ENCODE measurements around the gene UBXN2A. TPM values are rescaled to one million over a fixed set of nuclear protein-coding genes. Genes with fewer than 3 reads are reported as not detected.

The UBXN2A gene
- total RNA-seq, 1 donor from 2014 or later: 19.0 TPM

- Mint-ChIP-seq H3K27me3 (ENCODE audit: low read depth) (no peaks in the 10 kb centered on the region), H3K36me3 (ENCODE audit: low read depth) (peaks cover 6% of the 10 kb centered on the region), H3K9me3 (ENCODE audit: low read depth) (no peaks in the 10 kb centered on the region), H3K4me1 (ENCODE audit: low read depth) (peaks cover 11% of the 10 kb centered on the region), H3K4me3 (ENCODE audit: unreplicated experiment) (no peak overlapping the region), H3K27ac (ENCODE audit: unreplicated experiment) (no peak overlapping the region)
- no peak for TF ChIP-seq CTCF (IDR thresholded peaks at IDR 0.05)
- no peak for DNase-seq (ENCODE audit: low spot score)
These were observed 79.5 kb downstream of the UBXN2A start for GRCh38 chr2:24019729-24020128.

GRCh38 chr2:24020244-24020643 is 80.0 kb downstream of the UBXN2A start:
- peaks cover 11% of the 10 kb centered on the region for H3K4me1 Mint-ChIP-seq (ENCODE audit: low read depth)
- H3K27me3 Mint-ChIP-seq (ENCODE audit: low read depth): no peaks in the 10 kb centered on the region
- no peak overlapping the region for H3K27ac Mint-ChIP-seq (ENCODE audit: unreplicated experiment)
- TF ChIP-seq CTCF (IDR thresholded peaks at IDR 0.05): no peak
- no peak overlapping the region for H3K4me3 Mint-ChIP-seq (ENCODE audit: unreplicated experiment)
- no peaks in the 10 kb centered on the region for H3K9me3 Mint-ChIP-seq (ENCODE audit: low read depth)
- H3K36me3 Mint-ChIP-seq (ENCODE audit: low read depth): peaks cover 6% of the 10 kb centered on the region
- DNase-seq (ENCODE audit: low spot score): no peak

- H3K36me3 Mint-ChIP-seq (ENCODE audit: low read depth): peaks cover 6% of the 10 kb centered on the region
- H3K4me3 Mint-ChIP-seq (ENCODE audit: unreplicated experiment): no peak overlapping the region
- no peak overlapping the region for H3K27ac Mint-ChIP-seq (ENCODE audit: unreplicated experiment)
- DNase-seq (ENCODE audit: low spot score): no peak
- no peaks in the 10 kb centered on the region for H3K9me3 Mint-ChIP-seq (ENCODE audit: low read depth)
- H3K27me3 Mint-ChIP-seq (ENCODE audit: low read depth): no peaks in the 10 kb centered on the region
- peaks cover under 1% of the 10 kb centered on the region for H3K4me1 Mint-ChIP-seq (ENCODE audit: low read depth)
- TF ChIP-seq CTCF (IDR thresholded peaks at IDR 0.05): peak; percentile 33
These were observed 81.1 kb downstream of the UBXN2A start for GRCh38 chr2:24021122-24021998.

GRCh38 chr2:24022324-24022974 is 82.2 kb downstream of the UBXN2A start:
- TF ChIP-seq CTCF (IDR thresholded peaks at IDR 0.05): no peak
- Mint-ChIP-seq H3K27me3 (ENCODE audit: low read depth) (no peaks in the 10 kb centered on the region), H3K4me3 (ENCODE audit: unreplicated experiment) (no peak overlapping the region), H3K36me3 (ENCODE audit: low read depth) (peaks cover 6% of the 10 kb centered on the region), H3K27ac (ENCODE audit: unreplicated experiment) (no peak overlapping the region), H3K9me3 (ENCODE audit: low read depth) (no peaks in the 10 kb centered on the region), H3K4me1 (ENCODE audit: low read depth) (no peaks in the 10 kb centered on the region)
- DNase-seq (ENCODE audit: low spot score): no peak

- no peak for TF ChIP-seq CTCF (IDR thresholded peaks at IDR 0.05)
- no peak for DNase-seq (ENCODE audit: low spot score)
- Mint-ChIP-seq H3K4me1 (ENCODE audit: low read depth) (no peaks in the 10 kb centered on the region), H3K27me3 (ENCODE audit: low read depth) (no peaks in the 10 kb centered on the region), H3K4me3 (ENCODE audit: unreplicated experiment) (no peak overlapping the region), H3K9me3 (ENCODE audit: low read depth) (no peaks in the 10 kb centered on the region), H3K27ac (ENCODE audit: unreplicated experiment) (no peak overlapping the region), H3K36me3 (ENCODE audit: low read depth) (peaks cover 6% of the 10 kb centered on the region)
These were observed 82.8 kb downstream of the UBXN2A start for GRCh38 chr2:24022975-24023575.
